Keratinocyte (primary cell): Measurements from ENCODE around the gene MTMR3.

ENCODE experiments used
- EZH2 ChIP-seq: IDR thresholded peaks from one replicate; pipeline ENCODE4 v1.6.1; 2012; ENCODE audit warnings: inconsistent platforms, mild to moderate bottlenecking, low read length, moderate library complexity
- TF ChIP-seq, protein P1 (sequence below), 3 experiments: IDR thresholded peaks in 1 of 3; conservative IDR thresholded peaks in 1 of 3; optimal IDR thresholded peaks in 1 of 3; 2 replicates in 2 of 3; 3 replicates in 1 of 3; pipeline versions ENCODE3 to v1.5.1; 2011; ENCODE audit warnings: low read length in 3 of 3, mild to moderate bottlenecking in 3 of 3, moderate library complexity in 2 of 3, control low read depth in 1 of 3, inconsistent platforms in 1 of 3; ENCODE audit not compliant: insufficient read depth in 2 of 3; ENCODE audit errors: extremely low read depth in 1 of 3

DNA sequence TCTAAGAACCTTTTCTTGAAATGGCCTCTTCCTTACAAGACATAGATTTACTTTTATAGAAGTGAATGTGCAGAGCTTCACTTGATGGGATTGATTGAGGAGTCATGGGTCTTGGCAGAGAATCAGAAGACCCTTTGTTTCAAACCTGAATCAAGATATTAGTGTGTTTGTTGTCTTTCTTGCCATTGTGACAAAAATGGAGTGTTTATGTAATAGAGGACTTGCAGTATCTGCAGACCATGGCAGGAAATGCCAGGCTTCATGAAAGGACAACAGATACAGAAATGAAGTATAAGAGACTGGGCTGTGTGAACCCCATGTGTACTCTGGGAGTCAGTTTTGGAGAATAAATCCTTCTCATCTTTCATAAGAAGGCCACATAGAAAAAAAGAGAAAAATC lies 124.4 kb downstream of the MTMR3 start:
- TF ChIP-seq, protein P1, sequence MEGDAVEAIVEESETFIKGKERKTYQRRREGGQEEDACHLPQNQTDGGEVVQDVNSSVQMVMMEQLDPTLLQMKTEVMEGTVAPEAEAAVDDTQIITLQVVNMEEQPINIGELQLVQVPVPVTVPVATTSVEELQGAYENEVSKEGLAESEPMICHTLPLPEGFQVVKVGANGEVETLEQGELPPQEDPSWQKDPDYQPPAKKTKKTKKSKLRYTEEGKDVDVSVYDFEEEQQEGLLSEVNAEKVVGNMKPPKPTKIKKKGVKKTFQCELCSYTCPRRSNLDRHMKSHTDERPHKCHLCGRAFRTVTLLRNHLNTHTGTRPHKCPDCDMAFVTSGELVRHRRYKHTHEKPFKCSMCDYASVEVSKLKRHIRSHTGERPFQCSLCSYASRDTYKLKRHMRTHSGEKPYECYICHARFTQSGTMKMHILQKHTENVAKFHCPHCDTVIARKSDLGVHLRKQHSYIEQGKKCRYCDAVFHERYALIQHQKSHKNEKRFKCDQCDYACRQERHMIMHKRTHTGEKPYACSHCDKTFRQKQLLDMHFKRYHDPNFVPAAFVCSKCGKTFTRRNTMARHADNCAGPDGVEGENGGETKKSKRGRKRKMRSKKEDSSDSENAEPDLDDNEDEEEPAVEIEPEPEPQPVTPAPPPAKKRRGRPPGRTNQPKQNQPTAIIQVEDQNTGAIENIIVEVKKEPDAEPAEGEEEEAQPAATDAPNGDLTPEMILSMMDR (optimal IDR thresholded peaks at IDR 0.05 in 1 of 3, IDR thresholded peaks at IDR 0.05 in 1 of 3, conservative IDR thresholded peaks at IDR 0.05 in 1 of 3; ENCODE audit: extremely low read depth in 1 of 3, insufficient read depth in 2 of 3, low read length in 3 of 3) = no peak
- no peak for TF ChIP-seq EZH2
